ENCODE measurements around the gene CYP3A5.
"Not testable (repeated sequence)": the region's sequence is repeated elsewhere in the genome, so short reads cannot be mapped to it uniquely, and the experiment has no call there.

GRCh38 chr7:99723201-99723600, 43.4 kb upstream of the CYP3A5 start:
- TF ChIP-seq CTCF (conservative IDR thresholded peaks at IDR 0.05; ENCODE audit: low read depth, low read length); POLR2A (IDR thresholded peaks at IDR 0.05; ENCODE audit: low read depth, low read length); RCOR1 (IDR thresholded peaks at IDR 0.05; ENCODE audit: insufficient replicate concordance, low read length); CEBPB (IDR thresholded peaks at IDR 0.05; ENCODE audit: low read depth, low read length); FOS (IDR thresholded peaks at IDR 0.05; ENCODE audit: low read depth, low read length); SMC3 (IDR thresholded peaks at IDR 0.05; ENCODE audit: low read depth, low read length); CHD1 (IDR thresholded peaks at IDR 0.05; ENCODE audit: low read depth, low read length); RFX5 (IDR thresholded peaks at IDR 0.05; ENCODE audit: low read depth, low read length); MAZ (IDR thresholded peaks at IDR 0.05; ENCODE audit: borderline replicate concordance, low read depth, low read length); RAD21 (IDR thresholded peaks at IDR 0.05; ENCODE audit: low read length); BHLHE40 (IDR thresholded peaks at IDR 0.05; ENCODE audit: low read depth, low read length): not testable (repeated sequence)

Measured in IMR-90 (cell line).